ENCODE measurements around the gene MYADML2.

MYADML2 gene

GRCh38 chr17:81978524-81979298, 31.7 kb upstream of the MYADML2 start:
- DNase-seq (ENCODE audit: low spot score), result no peak

DNA sequence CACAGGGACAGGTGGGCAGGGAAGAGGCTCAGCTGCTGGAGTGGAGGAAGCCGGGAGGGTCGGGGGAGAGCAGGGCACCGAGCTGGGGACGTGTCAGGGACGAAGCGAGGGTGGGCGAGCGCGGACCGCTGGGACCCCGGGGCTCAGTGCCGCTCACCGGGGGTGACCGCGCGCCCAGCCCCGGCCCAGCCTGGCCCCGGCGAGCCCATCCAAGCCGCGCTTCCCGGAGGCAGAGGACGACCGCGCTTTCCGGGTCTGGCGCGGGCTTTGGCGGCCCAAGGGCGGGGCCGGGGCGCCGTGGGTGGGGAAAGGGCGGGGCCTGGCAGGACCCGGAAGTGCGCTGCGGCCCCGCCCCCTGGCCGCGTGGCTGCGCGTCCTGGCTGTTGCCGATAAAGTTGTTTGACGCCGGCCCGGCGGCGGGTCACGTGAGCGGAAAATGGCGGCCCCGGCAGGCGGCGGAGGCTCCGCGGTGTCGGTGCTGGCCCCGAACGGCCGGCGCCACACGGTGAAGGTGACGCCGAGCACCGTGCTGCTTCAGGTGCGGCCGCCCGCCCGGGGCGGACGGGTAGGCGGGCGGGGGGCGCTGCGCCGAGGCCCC, 30.3 kb upstream of the MYADML2 start, which contains the start of gene ASPSCR1:
ASPSCR1 (plus strand) TSS at position 419 of the 598 bp plus-strand sequence; CDS start at position 437, 18 bp downstream.
- peak; percentile 87 for DNase-seq (ENCODE audit: low spot score)

DNA sequence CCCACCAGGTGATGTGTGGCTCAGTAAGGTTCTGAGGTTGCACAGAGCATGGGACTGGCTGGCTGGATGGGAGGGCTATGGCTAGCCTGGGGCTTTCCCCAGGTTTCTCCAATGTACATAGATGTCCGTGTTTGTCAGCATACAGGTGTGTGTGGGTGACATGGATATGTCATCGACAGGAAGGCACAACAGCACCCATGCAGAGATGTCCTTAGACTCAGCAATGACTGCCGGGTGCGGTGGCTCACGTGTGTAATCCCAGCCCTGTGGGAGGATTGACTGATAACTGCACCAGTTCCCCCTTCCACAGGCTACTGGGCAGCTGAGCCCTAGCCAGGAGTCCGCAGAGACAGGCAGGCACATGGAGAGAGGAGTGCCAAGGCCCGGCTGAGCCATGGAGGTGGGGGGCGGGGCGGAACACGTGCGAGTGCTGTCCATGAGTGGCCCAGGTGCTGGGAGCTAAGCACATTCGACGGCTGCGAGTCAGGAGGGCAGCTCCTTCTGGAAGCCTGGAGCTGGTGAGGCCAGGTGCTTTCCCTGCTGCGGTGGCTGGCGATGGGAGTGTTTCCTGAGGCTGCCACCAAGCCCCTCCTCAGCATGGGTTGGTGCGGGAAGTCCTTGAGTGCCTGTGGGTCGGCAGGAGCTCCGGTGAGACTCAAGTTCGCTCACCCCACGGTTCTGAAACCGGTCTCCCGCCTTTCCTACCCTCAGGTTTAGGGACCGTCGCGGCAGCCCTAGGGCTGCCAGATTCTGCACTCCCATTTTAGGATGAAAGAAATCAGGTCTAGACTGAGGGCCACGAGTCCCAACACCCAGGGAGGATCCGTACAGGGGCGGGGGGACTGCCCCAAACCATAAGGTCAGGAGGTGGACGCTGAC, 29.5 kb upstream of the MYADML2 start:
- peak; percentile 34 for DNase-seq (ENCODE audit: low spot score)

DNA sequence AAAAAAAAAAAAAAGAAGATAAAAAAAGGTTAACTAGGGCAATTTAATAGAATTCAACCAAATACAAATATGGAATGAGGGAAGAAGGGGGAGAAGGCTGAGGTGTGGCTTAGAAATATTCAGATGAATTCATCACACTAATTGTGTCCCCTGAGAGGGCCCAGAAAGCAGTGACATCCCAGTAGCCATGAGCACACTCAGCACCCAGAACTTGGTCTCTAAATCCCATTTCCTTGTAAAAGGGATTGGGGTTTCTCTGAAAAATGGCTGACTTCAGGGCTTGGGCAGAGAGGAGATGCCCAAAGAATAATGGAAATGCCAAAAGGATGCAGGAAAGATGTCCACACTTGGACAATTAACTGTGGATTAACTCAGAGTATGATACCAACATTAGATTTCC, 26.4 kb upstream of the MYADML2 start:
- DNase-seq (ENCODE audit: low spot score), result no peak

GRCh38 chr17:81968850-81969812, 22.1 kb upstream of the MYADML2 start:
- DNase-seq (ENCODE audit: low spot score), result no peak

DNA sequence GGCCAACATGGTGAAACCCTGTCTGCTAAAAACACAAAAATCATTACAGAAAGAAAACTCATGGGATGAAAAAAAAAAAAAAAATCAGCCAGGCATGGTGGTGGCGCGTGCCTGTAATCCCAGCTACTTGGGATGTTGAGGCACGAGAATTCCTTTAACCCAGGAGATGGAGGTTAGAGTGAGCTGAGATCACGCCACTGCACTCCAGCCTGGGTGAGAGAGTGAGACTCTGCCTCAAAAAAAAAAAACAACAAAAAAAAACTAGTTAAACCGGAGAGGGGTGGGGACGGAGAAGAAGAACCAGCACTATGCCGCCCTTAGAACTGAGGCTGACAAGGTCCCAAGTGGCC, 21.3 kb upstream of the MYADML2 start:
- no peak for DNase-seq (ENCODE audit: low spot score)

GRCh38 chr17:81967533-81968395, 20.7 kb upstream of the MYADML2 start:
- DNase-seq (ENCODE audit: low spot score), result peak; percentile 90

GRCh38 chr17:81967244-81967532, 20.2 kb upstream of the MYADML2 start:
- no peak for DNase-seq (ENCODE audit: low spot score)

DNA sequence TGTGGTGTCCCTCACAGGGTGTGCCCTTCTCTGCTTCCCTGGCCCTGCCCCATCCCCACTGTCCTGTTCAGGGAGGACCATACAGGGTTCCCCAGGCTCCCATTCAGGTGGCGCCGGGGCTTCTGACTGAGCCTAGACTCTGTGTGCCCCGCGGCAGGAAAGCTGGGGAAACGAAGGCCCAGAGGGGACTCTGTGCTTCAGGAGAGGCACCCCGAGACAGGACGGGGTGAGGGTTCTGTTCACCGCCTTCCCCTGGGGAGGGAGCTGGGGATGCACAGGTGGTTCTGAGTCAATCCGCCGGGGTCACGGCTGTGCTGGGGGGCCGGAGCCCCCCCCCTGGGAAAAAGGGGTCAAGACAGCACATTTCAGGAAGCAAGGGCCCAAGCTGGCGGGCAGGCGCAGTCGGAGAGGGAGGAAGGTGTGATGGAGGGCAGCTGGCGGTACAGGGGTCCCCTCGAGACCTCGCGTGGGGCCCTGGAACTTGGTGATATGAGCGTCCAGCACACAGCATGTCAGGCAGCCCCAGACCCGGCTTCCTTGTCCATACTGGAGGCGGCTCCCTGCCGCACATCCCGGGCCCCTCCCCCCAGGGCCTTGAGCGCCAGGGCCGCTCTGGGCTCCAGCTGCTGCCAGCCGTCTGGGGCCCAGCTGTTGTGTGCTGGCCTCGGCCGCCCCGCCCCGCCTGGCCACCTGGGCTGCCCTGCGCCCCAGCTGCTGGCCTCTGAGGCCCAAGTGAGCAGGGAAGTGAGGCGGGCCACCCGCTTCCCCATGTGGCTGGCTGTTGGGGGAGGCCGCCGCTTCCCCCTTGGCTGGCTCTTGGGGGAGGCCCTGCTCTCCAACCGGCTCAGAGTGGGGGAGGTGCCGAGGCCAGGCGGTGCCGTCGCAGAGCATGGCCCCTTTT, 19.6 kb upstream of the MYADML2 start:
- DNase-seq (ENCODE audit: low spot score), result peak; percentile 57

GRCh38 chr17:81964081-81964849, 17.2 kb upstream of the MYADML2 start:
- DNase-seq (ENCODE audit: low spot score), result peak; percentile 18

GRCh38 chr17:81962499-81963441, 15.7 kb upstream of the MYADML2 start:
- DNase-seq (ENCODE audit: low spot score), result no peak

- DNase-seq (ENCODE audit: low spot score), result no peak
Observed at GRCh38 chr17:81961521-81962498, 14.8 kb upstream of the MYADML2 start.

GRCh38 chr17:81961087-81961511, 14.1 kb upstream of the MYADML2 start, which contains the start of gene NOTUM:
NOTUM (minus strand) TSS chr17:81961187; CDS start chr17:81960909, 278 bp downstream.
- no peak for DNase-seq (ENCODE audit: low spot score)

DNA sequence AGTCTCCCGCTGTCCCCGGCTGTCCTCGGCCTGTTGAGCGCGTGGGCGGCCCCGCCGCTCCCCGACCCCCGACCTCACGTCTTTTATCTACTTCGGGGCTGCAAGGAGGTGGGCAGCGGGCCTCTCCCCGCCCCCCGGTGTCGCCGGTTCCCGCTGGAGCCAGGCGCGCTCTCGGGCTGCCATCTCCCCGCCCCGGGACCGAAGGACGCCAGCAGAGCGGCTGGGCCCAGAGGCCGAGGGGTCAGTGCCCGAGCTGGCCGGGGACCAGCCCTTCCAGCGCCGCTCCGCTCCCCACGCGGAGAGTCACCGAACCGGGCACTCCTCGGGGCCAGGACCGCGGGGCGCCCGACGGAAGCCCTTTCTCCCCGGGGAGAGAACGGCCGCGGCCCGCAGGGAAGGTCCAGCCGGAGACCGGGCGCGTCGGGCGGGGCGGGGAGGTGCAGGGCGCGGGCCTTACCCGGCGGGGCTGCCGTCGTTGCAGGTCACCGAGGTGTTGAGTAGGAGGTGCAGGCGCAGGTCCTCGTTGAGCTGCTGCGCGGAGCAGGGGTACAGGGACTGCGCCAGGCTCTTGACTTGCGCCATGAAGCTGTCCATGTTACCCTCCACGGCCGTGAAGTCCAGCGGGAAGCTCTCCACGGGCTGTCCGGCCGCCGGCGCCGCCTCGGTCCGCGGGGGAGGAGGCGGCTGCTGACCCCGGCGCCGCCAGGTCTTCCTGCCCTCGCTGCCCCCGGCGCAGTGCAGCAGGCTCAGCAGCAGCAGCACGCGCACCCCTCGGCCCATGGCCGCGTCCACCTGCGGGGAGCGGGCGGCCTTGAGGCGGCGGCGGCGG, 13.3 kb upstream of the MYADML2 start:
- no peak for DNase-seq (ENCODE audit: low spot score)

DNA sequence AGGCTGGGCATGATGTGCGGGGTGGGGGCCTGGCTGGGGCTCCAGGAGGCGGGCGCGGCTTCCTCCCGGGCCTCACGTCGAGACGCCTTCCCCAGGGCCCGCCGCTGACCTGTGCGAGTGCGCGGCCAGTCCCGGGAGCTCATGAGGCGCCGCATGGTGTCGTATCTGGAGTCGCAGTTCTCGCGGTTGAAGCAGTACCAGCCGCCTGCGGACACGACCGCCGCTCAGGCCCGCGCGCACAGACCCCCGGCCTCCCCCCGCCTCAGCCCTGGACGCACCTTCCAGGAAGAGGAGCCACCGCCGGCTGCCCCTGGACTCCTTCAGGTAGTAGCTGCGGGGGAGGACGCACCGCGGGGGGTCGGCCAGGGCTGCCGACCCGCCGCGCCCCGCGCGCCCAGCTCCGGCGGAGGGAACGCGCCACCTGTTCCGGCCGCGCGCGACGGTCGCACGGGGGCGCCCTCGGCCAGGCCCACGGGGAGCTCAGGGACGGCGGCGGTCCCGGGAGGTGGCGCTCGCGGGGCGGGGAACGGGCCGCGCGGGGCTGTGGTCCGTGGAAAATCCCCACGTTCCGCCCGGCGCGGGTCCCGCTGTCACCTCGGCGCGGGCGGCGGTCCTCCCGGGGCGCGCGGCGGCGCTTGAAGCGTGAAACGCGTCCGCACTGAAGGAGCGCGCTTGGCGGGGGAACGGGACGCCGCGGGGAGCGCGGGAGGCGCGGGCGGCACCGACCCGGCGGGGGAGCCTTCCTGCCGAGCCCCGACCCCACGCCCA, 12.5 kb upstream of the MYADML2 start:
- peak; percentile 66 for DNase-seq (ENCODE audit: low spot score)

All from NAMALWA (cell line).